HepG2 (cell line): Measurements from ENCODE around the gene THSD4.

Source experiments
- YEATS2 ChIP-seq: sonication (generic); formaldehyde crosslinking; IDR thresholded peaks from 2 replicates; pipeline ENCODE4 v1.4.0; 2020; ENCODE audit warnings: missing genetic modification reagents, borderline replicate concordance
- ZNF430 ChIP-seq: sonication (generic); formaldehyde crosslinking; IDR thresholded peaks from 2 replicates; pipeline ENCODE4 v1.9.0; 2021; ENCODE audit warnings: mild to moderate bottlenecking, missing genetic modification reagents
- ZNF570 ChIP-seq: sonication (generic); formaldehyde crosslinking; IDR thresholded peaks from 2 replicates; pipeline ENCODE4 v1.4.0; 2020; ENCODE audit warnings: mild to moderate bottlenecking, missing genetic modification reagents, borderline replicate concordance
- ZNF687 ChIP-seq: sonication (generic); formaldehyde crosslinking; IDR thresholded peaks from 2 replicates; pipeline ENCODE4 v1.5.1; 2020; ENCODE audit warnings: mild to moderate bottlenecking, missing genetic modification reagents, moderate library complexity
- TF ChIP-seq, protein P1 (sequence below): sonication (generic); formaldehyde crosslinking; IDR thresholded peaks from 2 replicates; pipeline ENCODE4 v1.5.0; 2020; ENCODE audit warnings: mild to moderate bottlenecking, missing genetic modification reagents, moderate library complexity
- TF ChIP-seq, protein P2 (sequence below): fragments of 450-650 bp; IDR thresholded peaks from 2 replicates; pipeline ENCODE4 v1.6.1; 2017; ENCODE audit warnings: mild to moderate bottlenecking

- TF ChIP-seq, protein P1, sequence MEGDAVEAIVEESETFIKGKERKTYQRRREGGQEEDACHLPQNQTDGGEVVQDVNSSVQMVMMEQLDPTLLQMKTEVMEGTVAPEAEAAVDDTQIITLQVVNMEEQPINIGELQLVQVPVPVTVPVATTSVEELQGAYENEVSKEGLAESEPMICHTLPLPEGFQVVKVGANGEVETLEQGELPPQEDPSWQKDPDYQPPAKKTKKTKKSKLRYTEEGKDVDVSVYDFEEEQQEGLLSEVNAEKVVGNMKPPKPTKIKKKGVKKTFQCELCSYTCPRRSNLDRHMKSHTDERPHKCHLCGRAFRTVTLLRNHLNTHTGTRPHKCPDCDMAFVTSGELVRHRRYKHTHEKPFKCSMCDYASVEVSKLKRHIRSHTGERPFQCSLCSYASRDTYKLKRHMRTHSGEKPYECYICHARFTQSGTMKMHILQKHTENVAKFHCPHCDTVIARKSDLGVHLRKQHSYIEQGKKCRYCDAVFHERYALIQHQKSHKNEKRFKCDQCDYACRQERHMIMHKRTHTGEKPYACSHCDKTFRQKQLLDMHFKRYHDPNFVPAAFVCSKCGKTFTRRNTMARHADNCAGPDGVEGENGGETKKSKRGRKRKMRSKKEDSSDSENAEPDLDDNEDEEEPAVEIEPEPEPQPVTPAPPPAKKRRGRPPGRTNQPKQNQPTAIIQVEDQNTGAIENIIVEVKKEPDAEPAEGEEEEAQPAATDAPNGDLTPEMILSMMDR (CRISPR knock-in tag) = no peak
- TF ChIP-seq ZNF687 (CRISPR knock-in tag) (no peak), ZNF570 (CRISPR knock-in tag) (no peak), ZNF430 (CRISPR knock-in tag) (no peak), YEATS2 (CRISPR knock-in tag) (no peak)
- TF ChIP-seq, protein P2, sequence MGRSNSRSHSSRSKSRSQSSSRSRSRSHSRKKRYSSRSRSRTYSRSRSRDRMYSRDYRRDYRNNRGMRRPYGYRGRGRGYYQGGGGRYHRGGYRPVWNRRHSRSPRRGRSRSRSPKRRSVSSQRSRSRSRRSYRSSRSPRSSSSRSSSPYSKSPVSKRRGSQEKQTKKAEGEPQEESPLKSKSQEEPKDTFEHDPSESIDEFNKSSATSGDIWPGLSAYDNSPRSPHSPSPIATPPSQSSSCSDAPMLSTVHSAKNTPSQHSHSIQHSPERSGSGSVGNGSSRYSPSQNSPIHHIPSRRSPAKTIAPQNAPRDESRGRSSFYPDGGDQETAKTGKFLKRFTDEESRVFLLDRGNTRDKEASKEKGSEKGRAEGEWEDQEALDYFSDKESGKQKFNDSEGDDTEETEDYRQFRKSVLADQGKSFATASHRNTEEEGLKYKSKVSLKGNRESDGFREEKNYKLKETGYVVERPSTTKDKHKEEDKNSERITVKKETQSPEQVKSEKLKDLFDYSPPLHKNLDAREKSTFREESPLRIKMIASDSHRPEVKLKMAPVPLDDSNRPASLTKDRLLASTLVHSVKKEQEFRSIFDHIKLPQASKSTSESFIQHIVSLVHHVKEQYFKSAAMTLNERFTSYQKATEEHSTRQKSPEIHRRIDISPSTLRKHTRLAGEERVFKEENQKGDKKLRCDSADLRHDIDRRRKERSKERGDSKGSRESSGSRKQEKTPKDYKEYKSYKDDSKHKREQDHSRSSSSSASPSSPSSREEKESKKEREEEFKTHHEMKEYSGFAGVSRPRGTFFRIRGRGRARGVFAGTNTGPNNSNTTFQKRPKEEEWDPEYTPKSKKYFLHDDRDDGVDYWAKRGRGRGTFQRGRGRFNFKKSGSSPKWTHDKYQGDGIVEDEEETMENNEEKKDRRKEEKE = no peak
Measured at GRCh38 chr15:71385457-71385856, 270.2 kb downstream of the THSD4 start.
